AG04450 (cell line): ENCODE measurements around the gene PLPP3. TPM values are rescaled to one million over a fixed set of nuclear protein-coding genes. Genes with fewer than 3 reads are reported as not detected.

Experiments used
- CTCF ChIA-PET: fragments of 300-600, 350-600 bp; formaldehyde crosslinking; extraction: SDS; loops from one replicate; lab custom pipeline; 2022; ENCODE audit warnings: antibody characterized with exemption, inconsistent platforms; lab: Charles Lee
- POLR2A ChIA-PET: fragments of 350-600 bp; formaldehyde crosslinking; extraction: SDS; loops from one replicate; lab custom pipeline; 2021; ENCODE audit warnings: antibody characterized with exemption, inconsistent platforms; lab: Yijun Ruan, JAX
- DNase-seq: peaks from one replicate; pipeline ENCODE4 v3.0.0-alpha.2; 2011; ENCODE audit warnings: low read depth, low spot score
- H3K27ac ChIP-seq: one replicate; pipeline ENCODE4 v1.5.1; 2012; ENCODE audit warnings: low read depth, low read length, control low read depth
- H3K27me3 ChIP-seq: one replicate; pipeline ENCODE4 v1.6.0; 2012; ENCODE audit warnings: low read length; ENCODE audit not compliant: control insufficient read depth, insufficient read depth
- H3K4me3 ChIP-seq: 2 replicates; pipeline ENCODE4 v1.5.1; 2011; ENCODE audit warnings: mild to moderate bottlenecking, low read depth, low read length, control low read depth
- H3K9me3 ChIP-seq: 2 replicates; pipeline ENCODE4 v1.5.1; 2012; ENCODE audit warnings: low read length; ENCODE audit not compliant: control insufficient read depth, insufficient read depth
- CTCF ChIP-seq: IDR thresholded peaks from 2 replicates; pipeline ENCODE4 v1.5.1; 2011; ENCODE audit warnings: low read depth, low read length, control low read depth, inconsistent platforms
- polyA plus RNA-seq: library from polyadenylated mRNA; depleted of rRNA; stranded (reverse); fragments of >200 nt; gene quantifications from 2 replicates; pipeline ENCODE4 v1.2.3, GENCODE V29; 2011; rRNA removed
- small RNA-seq: library from RNA; depleted of rRNA; stranded (forward); fragments of <200 nt; gene quantifications from one replicate; pipeline ENCODE3, GENCODE V24; 2012; ENCODE audit warnings: low read depth; ENCODE audit not compliant: insufficient read length

The PLPP3 gene
- polyA plus RNA-seq, 1 experiment = 210 TPM

- Histone ChIP-seq H3K9me3 (no peaks in the 10 kb centered on the region), H3K27me3 (no peaks in the 10 kb centered on the region), H3K4me3 (no peak overlapping the region), H3K27ac (no peak overlapping the region)
- no peak for TF ChIP-seq CTCF
- POLR2A ChIA-PET = no interaction called here
- CTCF ChIA-PET = no interaction called here
- DNase-seq = no peak
These were observed 131.5 kb downstream of the PLPP3 start for GRCh38 chr1:56447823-56448222.

GRCh38 chr1:56446531-56447098, 132.7 kb downstream of the PLPP3 start:
- Histone ChIP-seq H3K27ac (no peak overlapping the region), H3K27me3 (no peaks in the 10 kb centered on the region), H3K4me3 (no peak overlapping the region), H3K9me3 (no peaks in the 10 kb centered on the region)
- CTCF ChIA-PET = no interaction called here
- TF ChIP-seq CTCF = no peak
- DNase-seq = no peak
- POLR2A ChIA-PET = no interaction called here

GRCh38 chr1:56444960-56445646, 134.3 kb downstream of the PLPP3 start:
- ChIA-PET CTCF (no interaction called here), POLR2A (no interaction called here)
- H3K9me3 ChIP-seq = no peaks in the 10 kb centered on the region
- no peak for TF ChIP-seq CTCF
- no peaks in the 10 kb centered on the region for H3K27me3 ChIP-seq
- no peak overlapping the region for H3K27ac ChIP-seq
- H3K4me3 ChIP-seq = no peak overlapping the region
- DNase-seq = no peak

Small RNAs within 50 kb of the gene (small RNA-seq; reads per million reads assigned to genes)
- not detected for gene AC099789.1

Other genes with a start within 250 kb of the PLPP3 start
- gene PRKAA2, start 65.8 kb upstream of the PLPP3 start, polyA plus RNA-seq = 3.3 and 4.7 TPM in 2 replicates
- gene FYB2, start 239.8 kb upstream of the PLPP3 start, polyA plus RNA-seq = not detected in 2 replicates